GM13976 (cell line): Measurements from ENCODE around the gene QRFP.

ENCODE experiments used
- DNase-seq: peaks from one replicate; pipeline ENCODE4 v3.0.0; 2012; ENCODE audit warnings: low spot score
- in situ Hi-C: fragments of 300-500 bp; cut with MboI; formaldehyde crosslinking; loops from one replicate; pipeline ENCODE4 v1.12.0; 2022; ENCODE audit warnings: low sequenced_read_pairs, mixed read lengths, inconsistent platforms; ENCODE audit not compliant: unreplicated experiment
- TF ChIP-seq, protein P1 (sequence below): IDR thresholded peaks from 2 replicates; pipeline ENCODE4 v1.5.1; 2012; ENCODE audit warnings: borderline replicate concordance, mild to moderate bottlenecking; ENCODE audit not compliant: insufficient read depth; ENCODE audit errors: extremely low read depth, missing control alignments, control extremely low read depth

QRFP gene

GRCh38 chr9:130908146-130908877, 11.7 kb upstream of the QRFP start:
- no peak for DNase-seq
- in situ Hi-C loops: no loop called here
- TF ChIP-seq, protein P1, sequence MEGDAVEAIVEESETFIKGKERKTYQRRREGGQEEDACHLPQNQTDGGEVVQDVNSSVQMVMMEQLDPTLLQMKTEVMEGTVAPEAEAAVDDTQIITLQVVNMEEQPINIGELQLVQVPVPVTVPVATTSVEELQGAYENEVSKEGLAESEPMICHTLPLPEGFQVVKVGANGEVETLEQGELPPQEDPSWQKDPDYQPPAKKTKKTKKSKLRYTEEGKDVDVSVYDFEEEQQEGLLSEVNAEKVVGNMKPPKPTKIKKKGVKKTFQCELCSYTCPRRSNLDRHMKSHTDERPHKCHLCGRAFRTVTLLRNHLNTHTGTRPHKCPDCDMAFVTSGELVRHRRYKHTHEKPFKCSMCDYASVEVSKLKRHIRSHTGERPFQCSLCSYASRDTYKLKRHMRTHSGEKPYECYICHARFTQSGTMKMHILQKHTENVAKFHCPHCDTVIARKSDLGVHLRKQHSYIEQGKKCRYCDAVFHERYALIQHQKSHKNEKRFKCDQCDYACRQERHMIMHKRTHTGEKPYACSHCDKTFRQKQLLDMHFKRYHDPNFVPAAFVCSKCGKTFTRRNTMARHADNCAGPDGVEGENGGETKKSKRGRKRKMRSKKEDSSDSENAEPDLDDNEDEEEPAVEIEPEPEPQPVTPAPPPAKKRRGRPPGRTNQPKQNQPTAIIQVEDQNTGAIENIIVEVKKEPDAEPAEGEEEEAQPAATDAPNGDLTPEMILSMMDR: no peak

DNA sequence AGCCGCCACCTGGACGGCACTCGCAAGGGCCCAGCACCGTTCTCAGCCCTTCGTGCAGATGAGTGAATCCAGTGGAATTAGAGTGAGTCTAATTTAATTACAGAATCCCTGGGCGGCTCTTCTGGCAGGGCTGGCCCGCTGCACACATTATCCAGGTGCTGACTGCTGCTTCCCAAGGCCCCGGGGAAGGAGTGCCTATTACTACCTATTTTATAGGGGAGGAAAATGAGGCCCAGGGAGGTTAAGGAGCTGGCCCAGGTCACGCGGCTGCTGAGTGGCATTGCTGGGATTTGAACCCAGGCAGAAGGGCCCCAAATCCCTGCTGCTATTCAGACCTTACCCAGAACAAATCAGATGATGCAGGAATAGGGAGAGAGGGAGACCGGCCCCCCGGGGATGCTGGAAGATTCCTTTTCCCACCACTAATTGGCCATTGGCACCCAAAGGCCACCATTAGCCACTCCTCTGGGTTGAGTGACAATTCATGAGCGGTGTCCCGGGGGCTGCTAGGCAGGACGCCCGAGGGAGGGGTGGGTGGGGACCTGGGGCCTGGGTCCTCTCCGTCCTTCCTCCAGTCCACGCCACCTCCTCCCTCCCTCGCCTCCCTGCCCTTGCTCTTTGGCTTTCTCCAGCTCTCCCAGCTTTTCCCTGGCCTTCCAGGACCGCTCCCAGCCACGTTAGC, 10.3 kb upstream of the QRFP start:
- no peak for DNase-seq
- TF ChIP-seq, protein P1: no peak
- in situ Hi-C loops: no loop called here

DNA sequence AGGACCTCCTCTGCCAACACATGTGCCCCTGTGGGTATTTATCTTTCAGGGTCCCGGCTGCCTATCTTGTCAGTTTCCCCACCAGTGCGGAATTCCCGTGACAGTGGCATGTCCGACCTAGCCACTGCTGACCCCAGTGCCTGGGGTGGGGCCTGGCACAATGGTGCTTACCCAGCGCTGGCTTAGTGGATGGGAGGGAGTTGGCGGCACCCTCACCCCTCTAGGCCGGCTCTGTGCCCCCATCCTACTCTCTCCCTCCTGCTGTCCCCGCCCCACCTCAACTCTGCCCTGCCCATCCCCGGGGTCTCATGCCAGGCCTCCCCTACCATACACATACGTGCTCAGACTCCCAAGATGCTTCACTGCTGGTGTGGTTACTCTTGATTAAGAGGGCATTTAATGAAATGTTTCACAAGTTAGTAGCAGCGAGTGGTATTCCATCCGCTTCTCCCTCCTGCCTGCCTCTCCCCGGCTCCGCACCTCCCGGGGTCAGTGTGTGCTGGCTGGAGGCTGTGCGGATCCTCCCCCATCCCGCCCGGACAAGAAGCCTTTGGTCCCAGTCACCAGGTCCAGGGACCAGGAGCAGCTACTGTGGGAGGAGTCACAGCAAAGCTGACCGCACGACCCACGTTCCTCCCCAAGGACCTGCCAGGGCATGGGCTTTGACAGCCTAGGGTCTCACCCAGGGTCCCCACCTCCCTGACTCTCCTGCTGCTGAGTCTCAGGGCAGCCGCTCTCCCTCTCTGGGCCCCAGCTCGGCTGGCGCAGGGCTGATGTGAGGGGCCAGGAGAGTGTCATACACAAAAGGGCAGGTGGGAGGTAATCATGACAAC, 9.5 kb upstream of the QRFP start:
- no peak for DNase-seq

DNA sequence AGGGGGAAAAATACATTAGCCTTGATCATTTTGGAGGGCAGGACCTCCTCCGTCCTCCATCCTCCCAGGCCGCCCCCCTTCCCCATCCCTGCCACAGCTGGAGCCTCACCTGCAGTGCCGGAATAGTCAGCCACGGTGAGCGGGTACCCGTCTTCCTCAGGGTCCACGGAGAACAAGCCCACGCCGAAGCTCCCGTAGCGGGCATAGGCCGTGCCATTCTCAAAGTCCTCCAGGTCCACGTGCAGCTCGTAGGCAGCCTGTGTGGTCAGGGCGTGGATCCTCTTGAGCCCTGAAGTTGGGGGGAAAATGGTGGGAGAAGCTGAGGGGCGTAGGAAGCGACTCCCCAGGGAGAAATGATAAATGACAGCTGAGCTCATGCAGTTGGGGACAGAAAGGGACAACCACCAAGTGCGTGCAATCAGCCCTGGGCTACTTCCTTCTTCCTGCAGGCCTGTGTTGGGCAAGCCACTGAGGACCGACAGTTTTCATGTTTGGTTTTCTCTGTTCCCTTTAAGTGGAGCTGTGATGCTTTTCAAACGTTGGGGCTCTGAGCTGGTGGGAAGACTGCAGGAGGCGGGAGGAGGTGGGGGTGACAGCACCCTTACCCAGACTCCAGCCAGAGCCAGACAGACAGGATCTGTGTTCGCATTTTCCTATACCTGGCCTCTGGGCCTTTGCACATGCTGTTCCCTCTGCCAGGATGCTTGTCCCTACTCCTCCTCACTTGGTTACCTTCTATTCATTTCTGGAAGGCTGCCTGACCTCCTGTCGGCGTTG, 8.7 kb upstream of the QRFP start:
- no peak for DNase-seq
- in situ Hi-C loops: no loop called here
- TF ChIP-seq, protein P1: no peak

More for the DNA sequence above, 9.5 kb upstream of the QRFP start:
- TF ChIP-seq, protein P1: no peak
- in situ Hi-C loops: no loop called here

DNA sequence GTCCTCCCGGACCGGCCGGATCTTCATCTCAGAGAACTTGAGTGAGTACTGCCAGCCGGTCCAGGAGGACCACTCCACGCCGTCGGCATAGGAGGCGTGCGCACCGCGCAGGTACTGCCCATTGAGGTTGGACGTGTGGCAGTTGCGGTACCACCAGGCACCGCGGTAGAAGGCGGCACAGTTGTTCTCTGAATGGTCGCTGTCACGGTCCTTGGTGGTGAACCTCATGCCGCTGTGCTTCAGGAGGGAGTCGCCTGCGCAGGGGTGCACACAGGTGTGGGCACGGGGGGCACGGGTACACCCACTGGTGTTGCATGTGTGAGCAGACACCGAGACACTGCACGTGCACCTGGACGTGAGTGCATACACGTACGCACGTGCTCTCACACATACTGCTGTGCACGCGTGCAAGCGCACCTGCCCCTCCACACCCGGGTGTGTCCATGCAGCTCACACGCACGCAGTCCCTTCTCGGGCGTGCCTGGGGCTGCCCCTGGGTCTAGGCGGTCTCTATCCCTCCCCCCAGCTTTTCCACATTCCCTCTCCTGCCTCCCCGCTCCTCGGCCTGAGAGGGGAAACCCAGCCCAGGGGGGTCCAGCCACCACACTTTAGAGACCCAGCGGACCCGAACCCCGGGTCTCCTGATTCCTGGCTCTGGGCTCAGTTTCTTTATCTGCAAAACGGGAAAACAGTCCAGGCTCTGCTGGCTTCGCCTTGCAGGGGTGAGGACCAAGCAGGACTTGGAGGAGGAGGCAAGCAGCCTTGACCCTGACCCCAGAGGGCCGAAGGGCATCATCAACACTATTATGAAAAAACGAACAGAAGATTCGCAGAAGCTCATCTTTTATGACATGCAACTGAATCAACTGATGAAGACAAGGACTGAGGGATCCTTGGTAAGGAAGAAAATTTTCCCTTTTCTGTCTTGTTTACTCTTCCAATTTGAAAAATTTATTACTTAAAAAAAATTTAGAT, 7.7 kb upstream of the QRFP start:
- DNase-seq: no peak
- in situ Hi-C loops: no loop called here
- TF ChIP-seq, protein P1: no peak
